ENCODE data around the gene CD86.

- TF ChIP-seq CTCF (IDR thresholded peaks at IDR 0.05; ENCODE audit: insufficient read depth, low read depth, low read length) (no peak), EZH2 (IDR thresholded peaks at IDR 0.05; ENCODE audit: insufficient read depth, low read length) (no peak)
Measured at GRCh38 chr3:122021037-122021436, 34.1 kb upstream of the CD86 start.
